Esophagus squamous epithelium (tissue), 4 donors: Measurements from ENCODE around the gene C11orf91.

ENCODE experiments used
- CTCF ChIP-seq, 6 experiments: fragments of 450-650 bp in 4 of 6; fragments of 200-600 bp in 2 of 6; sonication (generic) in 2 of 6; IDR thresholded peaks; one replicate each; pipeline ENCODE4 v1.5.1; 2016 to 2019; ENCODE audit warnings: antibody characterized with exemption in 6 of 6, mild to moderate bottlenecking in 4 of 6, moderate library complexity in 4 of 6
- POLR2A ChIP-seq, 4 donors: fragments of 450-650 bp; IDR thresholded peaks; one replicate each; pipeline ENCODE4 v1.6.1; 2017; ENCODE audit warnings: antibody characterized with exemption in 4 of 4, mild to moderate bottlenecking in 4 of 4, moderate library complexity in 3 of 4

- TF ChIP-seq CTCF (IDR thresholded peaks at IDR 0.05), result no peak
- TF ChIP-seq POLR2A (IDR thresholded peaks at IDR 0.05), result no peak
These were observed 544 bp downstream of the C11orf91 start for GRCh38 chr11:33700063-33700501.
